ENCODE results near the gene FGF2.
"Not testable (repeated sequence)": the region's sequence is repeated elsewhere in the genome, so short reads cannot be mapped to it uniquely, and the experiment has no call there.

FGF2 gene

GRCh38 chr4:122847931-122848330, 21.3 kb downstream of the FGF2 start:
- no peak for DNase-seq (ENCODE audit: low read depth)

- DNase-seq (ENCODE audit: low read depth), result not testable (repeated sequence)
These were observed 23.2 kb downstream of the FGF2 start for GRCh38 chr4:122849789-122850188.

DNA sequence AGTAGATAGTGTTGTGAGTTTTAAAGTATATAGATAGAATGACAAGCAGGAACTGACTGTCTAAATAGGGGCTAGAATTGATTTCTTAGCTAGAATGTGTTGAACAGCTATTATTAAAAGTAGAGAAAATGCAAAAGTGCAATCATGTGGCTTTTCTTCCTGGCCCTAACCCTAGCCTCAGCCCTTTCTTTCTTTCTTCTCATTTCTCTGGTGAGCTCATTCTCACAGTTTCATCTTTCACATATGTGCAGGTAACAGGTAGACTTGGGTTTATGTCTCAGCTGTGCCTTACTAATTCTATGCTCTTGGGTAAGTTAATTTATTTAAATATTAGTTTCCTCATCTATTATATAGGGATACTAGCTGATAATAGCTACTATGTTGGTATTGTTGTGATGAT, 24.9 kb downstream of the FGF2 start:
- DNase-seq (ENCODE audit: low read depth), result no peak

GRCh38 chr4:122854447-122855352, 28.1 kb downstream of the FGF2 start:
- DNase-seq (ENCODE audit: low read depth), result no peak

GRCh38 chr4:122855353-122855890, 28.8 kb downstream of the FGF2 start:
- no peak for DNase-seq (ENCODE audit: low read depth)

GRCh38 chr4:122857160-122857559, 30.5 kb downstream of the FGF2 start:
- no peak for DNase-seq (ENCODE audit: low read depth)

DNA sequence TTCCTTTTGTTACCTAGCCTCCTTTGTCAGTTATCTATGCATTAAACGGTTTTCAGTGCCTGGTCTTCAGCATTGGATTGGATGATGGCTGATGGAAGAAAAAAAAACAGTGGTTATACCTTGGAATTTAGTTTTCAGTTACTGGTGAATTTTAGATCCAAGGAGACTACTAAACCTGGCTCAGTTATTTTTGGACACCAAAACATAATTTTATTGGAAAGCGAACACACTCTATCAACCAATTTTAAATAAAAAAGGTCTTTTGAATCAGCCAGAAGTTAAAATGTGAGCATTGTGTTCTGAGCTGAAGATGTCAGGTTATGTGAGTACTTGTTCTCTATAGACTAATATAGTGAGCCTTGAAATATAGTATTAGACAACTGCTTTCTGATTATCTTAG, 32.1 kb downstream of the FGF2 start:
- no peak for DNase-seq (ENCODE audit: low read depth)

GRCh38 chr4:122861172-122861943, 34.7 kb downstream of the FGF2 start:
- DNase-seq (ENCODE audit: low read depth), result no peak

- no peak for DNase-seq (ENCODE audit: low read depth)
These were observed 37.0 kb downstream of the FGF2 start for GRCh38 chr4:122863639-122864038.

GRCh38 chr4:122865425-122865824, 38.8 kb downstream of the FGF2 start:
- DNase-seq (ENCODE audit: low read depth), result no peak

DNA sequence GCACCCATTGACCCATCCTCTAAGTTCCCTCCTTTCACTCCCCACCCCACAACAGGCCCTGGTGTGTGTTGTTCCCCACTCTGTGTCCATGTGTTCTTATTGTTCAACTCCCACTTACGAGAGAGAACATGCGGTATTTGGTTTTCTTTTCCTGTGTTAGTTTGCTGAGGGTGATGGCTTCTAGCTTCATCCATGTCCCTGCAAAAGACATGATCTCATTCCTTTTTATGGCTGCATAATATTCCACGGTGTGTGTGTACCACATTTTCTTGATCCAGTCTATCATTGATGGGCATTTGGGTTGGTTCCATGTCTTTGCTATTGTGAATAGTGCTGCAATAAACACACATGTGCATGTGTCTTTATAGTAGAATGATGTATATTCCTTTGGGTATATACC, 41.6 kb downstream of the FGF2 start:
- not testable (repeated sequence) for DNase-seq (ENCODE audit: low read depth)

- DNase-seq (ENCODE audit: low read depth), result no peak
These were observed 46.5 kb downstream of the FGF2 start for GRCh38 chr4:122873146-122873545.

DNA sequence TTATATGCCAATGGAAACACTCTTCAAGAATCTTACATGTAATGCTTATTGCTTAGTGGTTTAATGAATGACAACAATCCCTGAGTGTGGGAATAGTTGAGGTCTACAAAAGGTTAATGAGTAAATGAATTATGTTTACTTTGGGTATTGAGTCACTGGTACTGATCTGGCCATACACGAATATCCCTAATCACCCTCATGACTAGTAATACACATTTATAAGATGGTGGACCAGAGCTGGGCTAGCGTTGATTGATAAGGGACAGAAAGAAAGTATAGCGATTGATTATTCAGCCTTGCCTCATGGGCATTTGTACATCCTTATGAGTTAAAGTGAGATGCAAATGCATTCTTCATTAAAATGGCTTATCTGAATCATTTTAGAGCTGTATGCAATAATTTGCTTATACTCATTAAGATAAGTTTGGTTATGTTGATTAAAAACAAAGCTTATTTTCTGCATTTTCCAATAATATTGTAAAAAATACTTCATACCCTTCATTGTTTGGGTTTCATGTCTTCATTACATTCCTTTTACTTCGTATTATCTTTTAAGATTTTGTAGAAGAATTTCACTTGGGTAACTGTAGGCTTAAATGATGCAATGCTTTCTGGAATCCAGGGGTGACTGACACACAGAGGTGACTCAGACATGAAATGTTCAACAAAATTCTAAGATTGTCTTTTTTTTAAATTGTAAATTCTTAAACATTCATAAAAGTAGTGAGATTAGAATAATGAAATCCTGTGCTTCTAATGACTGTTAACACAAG, 47.4 kb downstream of the FGF2 start:
- no peak for DNase-seq (ENCODE audit: low read depth)

- no peak for DNase-seq (ENCODE audit: low read depth)
These were observed 49.3 kb downstream of the FGF2 start for GRCh38 chr4:122875949-122876348.

DNA sequence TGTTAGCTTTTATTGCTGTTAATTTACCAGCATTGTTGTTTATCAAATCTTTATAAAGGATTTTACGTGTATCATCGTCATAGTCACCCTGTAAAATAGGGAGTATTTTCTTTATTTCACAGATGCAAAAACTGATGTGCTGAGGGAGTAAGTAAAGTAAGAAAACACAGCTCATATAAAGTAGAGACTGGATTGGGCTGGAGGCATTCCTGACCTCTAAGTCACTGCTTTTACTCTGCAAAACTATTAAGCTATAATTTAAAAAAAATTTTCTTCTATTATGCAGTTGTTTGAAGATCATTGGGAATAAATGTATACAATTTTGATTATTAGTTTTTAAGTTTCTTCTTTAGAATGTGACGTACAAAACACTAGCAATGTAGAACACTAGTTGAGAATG, 49.8 kb downstream of the FGF2 start:
- no peak for DNase-seq (ENCODE audit: low read depth)

DNA sequence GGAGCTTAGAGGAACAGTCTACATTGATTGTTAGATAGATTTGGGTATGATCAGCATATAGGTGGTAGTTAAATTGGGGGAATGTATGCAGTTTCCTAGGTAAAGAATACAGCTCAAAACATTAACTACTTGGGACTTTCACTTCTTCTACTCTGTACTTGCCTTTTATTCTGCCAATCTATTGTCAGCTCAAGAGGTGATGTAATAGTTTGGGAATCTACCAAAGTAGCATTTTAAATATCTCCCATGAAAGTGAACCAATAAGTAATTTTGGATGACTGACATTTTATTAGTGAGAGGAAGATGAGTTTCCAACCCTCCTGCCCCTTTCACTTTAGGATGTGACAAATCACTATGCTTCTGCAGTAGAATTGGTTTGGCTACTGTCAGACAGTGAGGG, 52.4 kb downstream of the FGF2 start:
- DNase-seq (ENCODE audit: low read depth), result no peak

DNA sequence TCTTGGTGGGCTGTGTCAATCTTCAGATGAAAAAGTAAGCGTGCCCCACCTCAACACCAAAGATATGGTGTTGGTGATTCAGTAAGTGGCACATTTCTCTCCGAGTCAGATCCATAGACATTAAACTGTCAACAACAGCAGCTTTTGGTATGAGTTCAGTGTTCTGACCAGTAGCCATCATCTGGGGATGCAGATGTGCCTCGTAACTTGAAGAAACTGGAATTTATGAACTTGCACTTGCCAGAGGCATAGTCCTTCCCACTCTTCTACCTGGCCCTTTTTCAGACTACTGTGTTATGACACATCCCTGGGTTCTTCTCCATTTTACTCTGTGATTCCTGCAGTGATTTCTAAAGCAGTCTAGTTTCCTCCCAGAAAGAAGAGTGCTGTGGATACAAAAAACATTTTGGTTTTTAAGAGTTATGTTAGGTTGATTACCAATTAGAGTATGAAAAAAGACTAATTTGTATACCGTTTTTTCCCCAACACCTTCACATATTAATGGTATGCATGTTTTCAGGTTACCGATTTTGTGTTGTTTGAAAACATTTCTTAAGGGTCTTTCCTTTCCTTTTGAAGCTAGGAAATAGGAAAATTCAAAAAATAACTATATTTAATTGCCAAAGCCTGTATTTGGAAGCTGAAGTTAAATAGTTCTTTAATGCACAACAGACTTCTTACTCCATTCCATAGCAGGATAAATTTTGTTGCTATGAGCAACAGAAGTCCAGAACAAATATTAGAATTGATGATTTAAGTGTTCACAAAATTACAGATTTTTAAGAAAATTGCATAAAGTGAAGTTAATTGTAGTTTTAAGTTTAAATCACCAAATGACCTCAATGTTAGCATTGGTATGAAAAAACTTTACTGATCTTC, 56.5 kb downstream of the FGF2 start:
- DNase-seq (ENCODE audit: low read depth), result no peak

DNA sequence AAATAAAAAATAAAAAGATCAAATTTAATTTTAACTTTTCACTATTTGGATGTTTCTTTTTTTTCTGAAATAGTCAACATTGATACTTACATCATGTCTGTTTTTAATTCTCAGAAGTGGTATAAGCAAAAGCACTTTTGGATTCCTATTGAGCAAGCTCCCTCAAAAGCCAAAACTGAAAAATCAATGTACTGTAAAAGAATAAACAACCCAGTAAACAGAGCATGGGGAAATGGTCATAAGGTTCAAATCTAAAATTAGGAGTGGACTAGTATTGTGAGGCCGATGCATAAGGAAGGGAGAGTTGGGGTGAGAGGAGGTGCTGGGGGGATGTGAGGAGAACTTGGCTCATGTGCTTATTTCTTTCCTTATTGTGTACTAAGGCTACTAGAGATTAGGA, 57.9 kb downstream of the FGF2 start:
- no peak for DNase-seq (ENCODE audit: low read depth)

DNA sequence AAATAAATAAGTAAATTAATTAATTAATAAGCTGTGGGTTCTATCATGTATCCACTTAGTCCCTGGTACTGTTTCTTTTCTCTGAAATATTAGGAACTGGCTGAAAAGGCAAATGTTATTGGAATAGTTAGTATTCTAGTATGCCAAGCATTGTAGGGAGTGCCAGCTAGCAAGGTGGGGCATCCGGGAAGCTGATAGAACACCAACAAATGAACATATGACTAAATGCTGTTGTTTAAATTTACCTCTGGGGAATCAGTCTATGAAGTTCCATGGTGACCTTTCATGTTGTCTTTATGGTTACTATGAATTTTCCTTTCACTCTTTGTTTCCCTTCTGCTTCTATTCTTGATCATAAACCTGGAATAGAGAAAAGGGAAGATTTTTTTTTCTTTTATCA, 63.1 kb downstream of the FGF2 start:
- DNase-seq (ENCODE audit: low read depth), result no peak

DNA sequence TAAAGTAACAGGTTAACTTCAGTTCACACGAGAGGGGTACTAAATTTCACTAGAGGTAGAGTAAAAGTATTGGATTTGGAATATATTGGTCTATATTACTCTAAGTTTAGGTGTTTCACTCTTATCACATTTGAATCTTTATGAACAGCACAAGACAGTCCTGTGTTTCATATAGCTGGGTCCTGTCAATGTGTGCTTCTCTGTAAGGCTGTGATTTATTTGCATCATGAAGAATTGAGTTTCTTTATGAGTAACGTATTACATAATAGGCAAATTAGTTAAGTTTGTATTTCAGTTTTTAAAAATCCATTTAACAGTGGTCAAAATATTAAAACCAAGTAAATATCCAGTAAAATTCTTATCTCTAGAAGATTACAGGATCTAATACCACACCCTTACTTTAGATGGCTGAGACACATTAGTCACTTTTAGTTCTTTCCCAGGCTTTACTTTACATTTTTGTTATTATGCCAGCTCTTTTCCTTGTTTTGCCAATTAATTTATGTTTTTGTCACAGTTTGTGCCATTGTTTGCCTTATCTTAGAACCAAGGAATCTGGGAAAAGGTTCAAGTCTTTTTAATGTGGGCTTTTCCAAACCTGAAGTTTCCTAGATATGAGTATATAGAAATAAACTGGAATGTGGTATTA, 63.6 kb downstream of the FGF2 start:
- DNase-seq (ENCODE audit: low read depth), result no peak

- no peak for DNase-seq (ENCODE audit: low read depth)
These were observed 68.2 kb downstream of the FGF2 start for GRCh38 chr4:122894827-122895226.
